ENCODE data around the gene GADD45GIP1. TPM values are rescaled to one million over a fixed set of nuclear protein-coding genes. Genes with fewer than 3 reads are reported as not detected.

GADD45GIP1 gene
- total RNA-seq, 2 donors from 2014 or later = 15.9 to 16.4 TPM

- peaks cover 0 to 4% of the 10 kb centered on the region in 2 donors for H3K36me3 Mint-ChIP-seq (ENCODE audit: insufficient read depth in 2 of 2)
- H3K9me3 Mint-ChIP-seq = no peaks in the 10 kb centered on the region
- peaks cover 7% of the 10 kb centered on the region for H3K4me1 Mint-ChIP-seq (ENCODE audit: low read depth)
- H3K27me3 Mint-ChIP-seq (ENCODE audit: low read depth) = peaks cover 14% of the 10 kb centered on the region
- H3K4me3 Mint-ChIP-seq = peak overlapping the region; percentile 75 to 91
- ATAC-seq (replicated peaks in 1 of 2) (peak; percentile 44 to 45), DNase-seq (no peak)
- H3K27ac Mint-ChIP-seq = no peak overlapping the region
Observed at GRCh38 chr19:12995596-12996405, 38.8 kb upstream of the GADD45GIP1 start.

- Mint-ChIP-seq H3K36me3 (ENCODE audit: insufficient read depth in 2 of 2) (peaks cover 0 to 4% of the 10 kb centered on the region in 2 donors), H3K27ac (peak within 1 kb of the TSS; percentile 5), H3K4me3 (peak within 1 kb of the TSS; percentile 75 to 91), H3K27me3 (ENCODE audit: low read depth) (peaks cover 14% of the 10 kb centered on the region), H3K4me1 (ENCODE audit: low read depth) (peaks cover 7% of the 10 kb centered on the region), H3K9me3 (no peaks in the 10 kb centered on the region)
- ATAC-seq (replicated peaks in 1 of 2) = peak; percentile 71 to 72
- DNase-seq = peak; percentile 69 to 73
Observed at GRCh38 chr19:12994701-12995595, 37.9 kb upstream of the GADD45GIP1 start, which contains the start of gene NFIX. TSS of gene NFIX (plus strand) at chr19:12995475. CDS start at chr19:12995838, 363 bp downstream.

GRCh38 chr19:12993562-12993961 lies 36.5 kb upstream of the GADD45GIP1 start:
- DNase-seq (no peak), ATAC-seq (replicated peaks in 1 of 2) (no peak)
- Mint-ChIP-seq H3K9me3 (no peaks in the 10 kb centered on the region), H3K4me3 (no peak overlapping the region), H3K27ac (no peak overlapping the region), H3K27me3 (ENCODE audit: low read depth) (peaks cover 14% of the 10 kb centered on the region), H3K4me1 (ENCODE audit: low read depth) (peaks cover 7% of the 10 kb centered on the region), H3K36me3 (ENCODE audit: insufficient read depth in 2 of 2) (peaks cover 0 to 4% of the 10 kb centered on the region in 2 donors)

GRCh38 chr19:12992729-12993128 lies 35.7 kb upstream of the GADD45GIP1 start:
- H3K36me3 Mint-ChIP-seq (ENCODE audit: insufficient read depth in 2 of 2) = peaks cover 0 to 4% of the 10 kb centered on the region in 2 donors
- no peak for ATAC-seq (replicated peaks in 1 of 2)
- H3K4me3 Mint-ChIP-seq = no peak overlapping the region
- peaks cover 14% of the 10 kb centered on the region for H3K27me3 Mint-ChIP-seq (ENCODE audit: low read depth)
- no peak overlapping the region for H3K27ac Mint-ChIP-seq
- peaks cover 7% of the 10 kb centered on the region for H3K4me1 Mint-ChIP-seq (ENCODE audit: low read depth)
- no peaks in the 10 kb centered on the region for H3K9me3 Mint-ChIP-seq
- DNase-seq = no peak

- Mint-ChIP-seq H3K9me3 (no peaks in the 10 kb centered on the region), H3K36me3 (ENCODE audit: insufficient read depth in 2 of 2) (peaks cover 0 to 4% of the 10 kb centered on the region in 2 donors), H3K4me1 (ENCODE audit: low read depth) (peaks cover 7% of the 10 kb centered on the region), H3K27ac (no peak overlapping the region), H3K4me3 (no peak overlapping the region), H3K27me3 (ENCODE audit: low read depth) (peaks cover 20% of the 10 kb centered on the region)
- DNase-seq (no peak), ATAC-seq (replicated peaks in 1 of 2) (no peak)
Observed at GRCh38 chr19:12991296-12991695, 34.3 kb upstream of the GADD45GIP1 start.

- Mint-ChIP-seq H3K4me1 (ENCODE audit: low read depth) (peaks cover 7% of the 10 kb centered on the region), H3K36me3 (ENCODE audit: insufficient read depth in 2 of 2) (peaks cover 0 to 4% of the 10 kb centered on the region in 2 donors), H3K27ac (no peak overlapping the region), H3K9me3 (no peaks in the 10 kb centered on the region), H3K27me3 (ENCODE audit: low read depth) (peaks cover 20% of the 10 kb centered on the region), H3K4me3 (no peak overlapping the region)
- DNase-seq = no peak
- ATAC-seq (replicated peaks in 1 of 2) = no peak
Observed at GRCh38 chr19:12990853-12991252, 33.8 kb upstream of the GADD45GIP1 start.

- H3K27me3 Mint-ChIP-seq (ENCODE audit: low read depth) = peaks cover 20% of the 10 kb centered on the region
- H3K4me3 Mint-ChIP-seq = no peak overlapping the region
- H3K36me3 Mint-ChIP-seq (ENCODE audit: insufficient read depth in 2 of 2) = peaks cover 0 to 4% of the 10 kb centered on the region in 2 donors
- peaks cover 7% of the 10 kb centered on the region for H3K4me1 Mint-ChIP-seq (ENCODE audit: low read depth)
- no peak overlapping the region for H3K27ac Mint-ChIP-seq
- DNase-seq (no peak), ATAC-seq (replicated peaks in 1 of 2) (no peak)
- H3K9me3 Mint-ChIP-seq = no peaks in the 10 kb centered on the region
Observed at GRCh38 chr19:12990431-12990830, 33.4 kb upstream of the GADD45GIP1 start.

- DNase-seq = no peak
- Mint-ChIP-seq H3K27ac (no peak overlapping the region), H3K9me3 (no peaks in the 10 kb centered on the region), H3K36me3 (ENCODE audit: insufficient read depth in 2 of 2) (no peaks in the 10 kb centered on the region), H3K27me3 (ENCODE audit: low read depth) (peaks cover 6% of the 10 kb centered on the region), H3K4me1 (ENCODE audit: low read depth) (no peaks in the 10 kb centered on the region), H3K4me3 (no peak overlapping the region)
- ATAC-seq (replicated peaks in 1 of 2) = no peak
Observed at GRCh38 chr19:12987781-12988180, 30.8 kb upstream of the GADD45GIP1 start.

GRCh38 chr19:12987190-12987589 lies 30.2 kb upstream of the GADD45GIP1 start:
- ATAC-seq (replicated peaks in 1 of 2) = no peak
- DNase-seq = no peak
- Mint-ChIP-seq H3K27me3 (ENCODE audit: low read depth) (peaks cover 6% of the 10 kb centered on the region), H3K27ac (no peak overlapping the region), H3K36me3 (ENCODE audit: insufficient read depth in 2 of 2) (no peaks in the 10 kb centered on the region), H3K4me3 (no peak overlapping the region), H3K4me1 (ENCODE audit: low read depth) (no peaks in the 10 kb centered on the region), H3K9me3 (no peaks in the 10 kb centered on the region)

GRCh38 chr19:12986726-12987125 lies 29.7 kb upstream of the GADD45GIP1 start:
- no peak overlapping the region for H3K27ac Mint-ChIP-seq
- no peaks in the 10 kb centered on the region for H3K36me3 Mint-ChIP-seq (ENCODE audit: insufficient read depth in 2 of 2)
- H3K4me3 Mint-ChIP-seq = no peak overlapping the region
- no peak for ATAC-seq (replicated peaks in 1 of 2)
- DNase-seq = no peak
- peaks cover 6% of the 10 kb centered on the region for H3K27me3 Mint-ChIP-seq (ENCODE audit: low read depth)
- no peaks in the 10 kb centered on the region for H3K4me1 Mint-ChIP-seq (ENCODE audit: low read depth)
- no peaks in the 10 kb centered on the region for H3K9me3 Mint-ChIP-seq

- DNase-seq (peak in 1 of 2 donors; percentile 33), ATAC-seq (replicated peaks in 1 of 2) (peak; percentile 40 to 49)
- Mint-ChIP-seq H3K36me3 (ENCODE audit: insufficient read depth in 2 of 2) (no peaks in the 10 kb centered on the region), H3K9me3 (no peaks in the 10 kb centered on the region), H3K27me3 (ENCODE audit: low read depth) (peaks cover 6% of the 10 kb centered on the region), H3K27ac (no peak overlapping the region), H3K4me1 (ENCODE audit: low read depth) (no peaks in the 10 kb centered on the region), H3K4me3 (no peak overlapping the region)
Observed at GRCh38 chr19:12985049-12985776, 28.2 kb upstream of the GADD45GIP1 start.

GRCh38 chr19:12984683-12985048 lies 27.6 kb upstream of the GADD45GIP1 start:
- Mint-ChIP-seq H3K36me3 (ENCODE audit: insufficient read depth in 2 of 2) (no peaks in the 10 kb centered on the region), H3K27me3 (ENCODE audit: low read depth) (peaks cover 6% of the 10 kb centered on the region), H3K4me3 (no peak overlapping the region), H3K4me1 (ENCODE audit: low read depth) (no peaks in the 10 kb centered on the region), H3K9me3 (no peaks in the 10 kb centered on the region), H3K27ac (no peak overlapping the region)
- DNase-seq (no peak), ATAC-seq (replicated peaks in 1 of 2) (no peak)

Measured in activated T-cell treated with anti-CD3 and anti-CD28 coated beads, Interleukin-2, amount 50 U/mL, for 72 hours (primary cell).